ENCODE results near the gene WNT6.
A peak's percentile ranks its signal among the peaks of the same experiment; 100 is the strongest.

Gene WNT6

DNA sequence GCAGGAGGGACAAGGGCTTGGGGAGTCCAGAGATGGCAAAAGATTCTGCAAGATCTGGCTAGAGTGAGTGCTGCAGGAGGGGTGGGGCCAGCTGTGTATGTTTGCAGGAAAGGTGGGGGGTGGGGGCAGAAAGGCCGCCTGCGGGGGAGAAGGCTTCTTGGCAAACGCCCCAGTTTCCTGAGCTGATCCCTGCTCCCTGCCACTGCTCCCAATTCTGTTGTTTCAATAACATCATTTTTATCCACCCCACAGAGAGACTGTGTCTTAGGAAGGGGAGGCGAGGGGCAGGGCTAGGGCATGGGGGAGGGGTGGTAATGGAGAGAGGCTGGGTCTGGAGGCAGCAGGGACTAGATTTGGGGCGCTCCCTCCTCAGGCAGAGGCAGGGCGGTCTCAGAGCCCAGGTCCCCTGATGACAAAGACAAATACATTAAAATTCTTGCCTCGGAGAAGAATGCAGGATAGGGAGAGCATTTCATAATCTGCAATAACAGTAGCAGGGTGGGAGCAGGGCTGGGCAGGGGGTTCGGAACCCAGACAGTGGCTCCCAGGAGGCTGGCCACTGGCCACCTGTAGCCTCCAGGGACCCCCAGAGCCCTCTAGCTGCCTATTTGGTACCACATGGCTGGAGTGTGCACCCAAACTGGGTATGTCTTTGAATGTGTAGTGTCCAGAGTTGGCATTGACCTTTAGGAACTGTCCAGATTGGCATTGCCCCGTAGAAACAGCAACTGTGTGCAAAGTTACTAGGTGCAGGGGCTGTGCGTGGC is 2.1 kb upstream of the WNT6 start:
- DNase-seq (ENCODE audit: low read depth) = no peak

DNA sequence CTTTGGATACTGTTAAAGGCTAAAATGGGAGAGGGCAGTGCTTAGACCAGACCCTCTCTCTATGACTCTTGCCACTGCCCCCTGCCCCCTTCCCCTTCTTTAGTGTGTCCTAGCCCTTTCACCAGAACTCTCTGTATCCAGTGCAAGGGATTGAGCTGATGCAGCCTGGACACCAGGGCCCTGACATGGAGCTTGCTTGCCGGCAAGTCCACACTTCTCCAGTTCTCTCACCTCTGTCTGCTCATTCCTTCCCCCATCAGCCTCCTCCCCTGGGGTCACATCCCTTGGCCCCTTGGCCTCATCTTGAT is 1.5 kb upstream of the WNT6 start:
- DNase-seq (ENCODE audit: low read depth) = no peak

- no peak for DNase-seq (ENCODE audit: low read depth)
Measured at GRCh38 chr2:218858671-218859555, 692 bp upstream of the WNT6 start.

DNA sequence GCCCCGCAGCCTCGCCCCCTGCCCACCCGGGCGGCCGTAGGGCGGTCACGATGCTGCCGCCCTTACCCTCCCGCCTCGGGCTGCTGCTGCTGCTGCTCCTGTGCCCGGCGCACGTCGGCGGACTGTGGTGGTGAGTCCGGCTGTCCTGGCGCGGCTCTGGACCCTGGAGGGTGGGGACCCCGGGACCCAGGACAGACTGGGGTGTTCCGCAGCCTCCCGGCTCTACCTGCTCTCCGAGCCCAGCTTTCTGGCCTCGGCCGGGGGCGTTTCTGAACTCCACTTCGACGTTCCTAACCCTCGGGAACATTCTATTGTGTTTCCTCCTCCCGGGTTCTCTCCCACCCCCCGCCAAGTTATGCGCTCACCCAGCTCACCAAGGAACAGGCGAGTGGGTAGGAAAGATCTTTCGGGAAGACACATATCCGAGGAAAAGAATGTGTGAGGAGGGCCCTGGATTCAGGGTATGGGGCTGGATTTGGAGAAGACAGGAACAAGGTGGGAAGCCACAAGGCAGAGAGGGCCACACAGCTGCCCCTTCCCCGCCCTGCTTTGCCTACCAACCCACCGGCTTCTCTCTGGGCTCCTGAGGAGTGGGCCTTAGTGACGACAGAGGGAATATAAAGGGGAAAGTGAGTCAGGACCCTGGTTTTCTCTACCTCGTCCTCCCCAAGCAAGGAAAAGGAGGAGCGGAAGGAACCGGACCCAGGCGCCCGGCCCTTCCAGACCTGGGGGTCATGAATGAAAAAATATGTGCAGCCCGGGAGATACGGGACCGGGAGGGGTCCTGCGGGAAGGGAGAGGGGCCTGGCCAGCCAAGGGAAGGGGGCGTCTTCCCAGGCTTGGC is 605 bp downstream of the WNT6 start:
- no peak for DNase-seq (ENCODE audit: low read depth)

- no peak for DNase-seq (ENCODE audit: low read depth)
Measured at GRCh38 chr2:218860950-218861381, 1.4 kb downstream of the WNT6 start.

DNA sequence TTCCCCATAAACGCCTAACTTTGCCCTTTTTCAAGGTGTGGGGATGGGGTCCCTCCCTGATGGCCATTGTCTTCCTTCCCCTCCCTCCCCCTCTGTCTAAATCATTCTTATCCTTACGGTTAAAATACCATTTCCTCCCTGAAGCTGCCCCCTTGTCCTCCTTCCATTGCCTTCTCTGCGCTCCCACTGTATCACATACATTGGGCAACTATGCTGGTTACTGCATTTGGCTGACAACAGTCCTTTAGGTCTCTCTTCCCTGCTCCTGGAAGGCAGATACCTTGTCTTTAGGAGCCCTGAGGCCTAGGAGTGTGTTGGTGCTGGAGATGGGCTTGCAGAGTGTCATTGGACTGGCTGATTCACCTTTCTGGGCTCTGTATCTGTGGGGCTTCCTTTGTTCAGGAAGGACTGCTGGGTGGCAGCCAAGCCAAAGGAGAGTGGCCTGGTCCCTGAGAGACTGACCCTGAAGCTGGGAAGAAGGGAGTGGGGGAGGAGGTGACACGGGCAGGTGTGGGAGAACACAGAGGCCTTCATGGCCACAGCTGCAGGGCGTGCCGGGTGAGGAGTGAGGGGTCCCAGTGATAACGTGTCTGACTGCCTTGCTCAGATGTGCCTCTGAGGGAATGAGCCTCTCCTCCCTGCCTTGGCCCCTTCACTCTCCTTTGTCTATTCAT is 2.2 kb downstream of the WNT6 start:
- no peak for DNase-seq (ENCODE audit: low read depth)

GRCh38 chr2:218863021-218863520 is 3.5 kb downstream of the WNT6 start:
- DNase-seq (ENCODE audit: low read depth) = no peak

GRCh38 chr2:218865396-218865795 is 5.8 kb downstream of the WNT6 start:
- no peak for DNase-seq (ENCODE audit: low read depth)

DNA sequence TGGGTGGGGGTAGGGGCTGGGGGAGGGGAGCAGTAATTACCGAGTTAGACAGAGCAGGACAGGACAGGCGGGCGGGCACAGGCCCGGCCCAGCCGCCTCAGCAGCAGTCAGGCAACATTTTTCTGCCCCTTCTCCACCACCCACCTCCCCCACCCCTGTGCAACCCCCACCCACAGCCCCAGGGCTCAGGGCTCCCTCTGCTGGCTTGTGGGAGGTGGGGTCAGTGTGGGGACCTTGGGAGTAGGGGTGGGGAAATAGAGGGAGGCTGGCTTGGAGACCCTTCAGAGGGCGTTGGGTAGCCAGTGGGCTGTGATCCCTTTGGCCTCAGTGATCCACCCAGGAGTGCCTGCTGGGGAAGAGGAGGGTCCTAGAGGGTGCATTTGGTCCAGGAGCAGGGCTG is 6.4 kb downstream of the WNT6 start:
- no peak for DNase-seq (ENCODE audit: low read depth)

DNA sequence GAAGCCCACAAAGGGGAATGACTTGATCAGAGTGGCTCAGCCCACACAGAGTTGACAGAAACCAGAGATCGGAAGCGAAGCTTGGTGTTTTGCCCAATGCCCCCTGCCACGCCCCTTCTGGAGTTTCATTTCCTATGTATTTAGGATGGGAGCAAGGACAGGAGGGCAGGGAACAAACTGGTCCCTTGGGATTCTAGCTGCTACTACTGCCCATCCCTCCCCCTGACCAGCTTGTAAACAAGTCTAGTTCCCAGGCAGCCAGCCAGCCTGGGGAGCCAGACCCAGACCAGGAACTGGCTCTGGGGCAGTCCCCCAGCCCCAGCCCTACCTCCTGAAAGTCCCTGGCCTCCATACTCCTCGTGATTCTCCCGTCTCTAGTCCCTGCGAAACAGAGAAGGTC is 8.3 kb downstream of the WNT6 start:
- no peak for DNase-seq (ENCODE audit: low read depth)

DNA sequence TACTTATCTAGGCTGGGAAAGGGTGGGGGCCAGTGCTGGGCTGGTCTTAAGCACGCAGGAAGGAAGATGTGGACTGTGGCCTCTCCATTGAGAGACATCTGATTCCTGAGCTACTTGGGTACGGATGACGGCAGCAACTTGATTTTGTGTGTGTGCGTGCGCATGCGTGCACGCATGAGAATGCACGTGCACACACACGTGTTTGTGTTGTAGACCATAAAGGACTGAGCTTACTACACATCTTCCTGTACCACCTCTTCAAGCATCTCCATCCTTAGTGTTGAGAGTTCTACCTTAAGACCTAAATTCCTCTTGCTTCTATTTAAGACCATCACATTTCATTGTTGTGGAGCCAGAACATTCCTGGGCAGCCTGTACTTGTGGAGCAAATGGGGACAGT is 9.5 kb downstream of the WNT6 start:
- DNase-seq (ENCODE audit: low read depth) = no peak

DNA sequence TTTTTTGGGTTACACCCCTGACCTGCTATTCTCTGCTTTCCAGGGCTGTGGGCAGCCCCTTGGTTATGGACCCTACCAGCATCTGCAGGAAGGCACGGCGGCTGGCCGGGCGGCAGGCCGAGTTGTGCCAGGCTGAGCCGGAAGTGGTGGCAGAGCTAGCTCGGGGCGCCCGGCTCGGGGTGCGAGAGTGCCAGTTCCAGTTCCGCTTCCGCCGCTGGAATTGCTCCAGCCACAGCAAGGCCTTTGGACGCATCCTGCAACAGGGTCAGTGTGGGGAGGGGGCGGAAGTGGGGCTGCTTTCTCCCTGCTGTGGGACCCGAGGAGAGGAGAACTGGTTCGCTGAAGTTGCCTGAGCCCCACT is 11.4 kb downstream of the WNT6 start:
- DNase-seq (ENCODE audit: low read depth) = no peak

GRCh38 chr2:218871345-218872302 is 12.0 kb downstream of the WNT6 start:
- no peak for DNase-seq (ENCODE audit: low read depth)

DNA sequence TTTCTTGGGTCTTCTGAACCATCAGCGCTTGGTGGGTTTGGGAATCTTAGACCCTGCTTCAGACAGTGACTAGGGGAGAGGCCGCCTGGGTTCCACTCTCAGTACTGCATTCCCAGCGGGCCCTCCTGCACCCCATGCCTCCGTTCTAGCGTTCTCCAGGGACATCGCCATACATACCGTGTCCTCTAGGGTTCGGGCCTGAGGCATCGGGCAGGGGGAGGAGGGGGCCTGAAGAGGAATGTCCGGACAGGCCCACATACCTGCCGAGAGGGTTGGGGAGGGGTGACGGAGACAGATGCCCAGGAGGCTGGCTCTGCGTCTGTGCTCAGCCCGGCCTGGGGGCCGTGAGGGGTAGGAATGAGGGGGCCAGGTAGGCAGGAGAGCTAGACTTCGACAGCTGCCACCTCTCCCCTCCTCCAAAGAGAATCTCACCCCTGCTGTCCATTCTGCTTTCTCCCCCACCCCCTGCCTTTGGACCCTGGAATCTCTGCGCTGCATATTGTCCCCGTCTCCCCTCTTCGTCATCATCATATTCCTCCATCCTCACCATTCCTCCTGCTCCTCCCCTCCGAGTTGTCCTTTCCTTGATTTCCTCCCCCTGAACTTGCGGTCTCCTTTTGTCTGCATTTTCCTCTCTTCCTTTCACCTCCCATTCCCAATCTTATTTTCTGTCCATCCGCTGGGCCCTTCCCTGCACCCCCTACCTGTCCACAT is 13.2 kb downstream of the WNT6 start:
- DNase-seq (ENCODE audit: low read depth) = no peak

DNA sequence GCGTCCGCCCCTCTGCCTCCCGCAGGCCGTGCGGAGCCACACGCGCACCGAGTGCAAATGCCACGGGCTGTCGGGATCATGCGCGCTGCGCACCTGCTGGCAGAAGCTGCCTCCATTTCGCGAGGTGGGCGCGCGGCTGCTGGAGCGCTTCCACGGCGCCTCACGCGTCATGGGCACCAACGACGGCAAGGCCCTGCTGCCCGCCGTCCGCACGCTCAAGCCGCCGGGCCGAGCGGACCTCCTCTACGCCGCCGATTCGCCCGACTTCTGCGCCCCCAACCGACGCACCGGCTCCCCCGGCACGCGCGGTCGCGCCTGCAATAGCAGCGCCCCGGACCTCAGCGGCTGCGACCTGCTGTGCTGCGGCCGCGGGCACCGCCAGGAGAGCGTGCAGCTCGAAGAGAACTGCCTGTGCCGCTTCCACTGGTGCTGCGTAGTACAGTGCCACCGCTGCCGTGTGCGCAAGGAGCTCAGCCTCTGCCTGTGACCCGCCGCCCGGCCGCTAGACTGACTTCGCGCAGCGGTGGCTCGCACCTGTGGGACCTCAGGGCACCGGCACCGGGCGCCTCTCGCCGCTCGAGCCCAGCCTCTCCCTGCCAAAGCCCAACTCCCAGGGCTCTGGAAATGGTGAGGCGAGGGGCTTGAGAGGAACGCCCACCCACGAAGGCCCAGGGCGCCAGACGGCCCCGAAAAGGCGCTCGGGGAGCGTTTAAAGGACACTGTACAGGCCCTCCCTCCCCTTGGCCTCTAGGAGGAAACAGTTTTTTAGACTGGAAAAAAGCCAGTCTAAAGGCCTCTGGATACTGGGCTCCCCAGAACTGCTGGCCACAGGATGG is 14.0 kb downstream of the WNT6 start:
- no peak for DNase-seq (ENCODE audit: low read depth)

DNA sequence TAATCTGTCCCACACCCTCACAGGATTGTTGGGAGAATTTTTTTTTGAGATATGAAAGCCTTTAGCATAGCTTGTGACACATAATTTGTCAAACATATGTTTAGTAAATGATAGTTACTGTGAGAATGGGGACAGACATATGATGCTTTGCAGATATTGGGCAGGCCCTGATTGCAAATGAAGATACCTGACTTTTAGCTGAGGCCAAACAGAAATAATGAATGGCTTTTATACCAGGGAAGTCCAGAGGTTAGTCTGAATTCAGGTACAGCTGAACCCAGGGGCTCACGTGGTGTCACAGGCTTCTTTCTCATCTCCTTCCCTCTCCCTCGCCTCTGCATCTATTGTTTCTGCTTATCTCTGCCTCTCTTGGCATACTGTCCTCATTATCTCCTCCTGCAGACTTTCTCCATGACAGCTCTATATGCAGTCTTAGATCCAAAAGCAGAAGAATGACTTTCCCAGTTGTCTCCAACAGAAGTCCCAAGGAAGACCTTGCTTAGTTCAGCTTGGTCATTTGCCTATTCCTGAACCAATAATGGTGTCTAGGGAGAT is 16.2 kb downstream of the WNT6 start:
- no peak for DNase-seq (ENCODE audit: low read depth)

DNA sequence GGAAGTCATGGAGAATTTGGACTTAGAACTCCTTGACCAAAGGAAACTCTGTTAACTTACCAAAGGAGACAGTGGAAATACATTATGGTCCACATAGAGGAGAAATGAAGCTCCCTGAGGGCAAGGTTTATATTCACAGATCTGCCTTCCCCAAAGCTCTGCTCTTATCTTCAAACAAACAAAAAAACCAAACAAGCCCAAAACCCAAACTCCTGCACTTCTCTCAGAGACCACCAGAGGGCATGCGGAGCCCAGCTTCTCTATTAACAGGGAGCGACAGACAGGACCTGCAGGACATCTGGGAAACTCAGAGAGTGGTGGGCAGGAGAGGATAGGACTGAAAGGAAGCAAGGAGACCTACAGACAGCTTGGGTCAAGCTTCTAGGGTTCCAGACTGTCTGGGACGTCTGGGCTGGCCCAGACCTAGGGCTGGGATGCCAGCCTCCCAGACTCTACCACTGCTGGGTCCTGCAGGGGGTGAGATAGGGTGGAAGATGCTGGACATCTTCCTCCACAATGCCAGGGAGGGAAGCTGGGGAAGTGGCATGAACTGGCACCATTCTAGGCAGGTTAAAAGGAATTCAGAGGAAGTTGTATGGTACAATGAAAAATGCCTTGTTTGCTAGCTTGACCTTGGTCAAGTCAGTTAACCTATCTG is 17.1 kb downstream of the WNT6 start:
- DNase-seq (ENCODE audit: low read depth) = peak; percentile 63

GRCh38 chr2:218877331-218877730 is 17.7 kb downstream of the WNT6 start:
- no peak for DNase-seq (ENCODE audit: low read depth)
